Activated effector memory CD4-positive, alpha-beta T cell treated with Interleukin-2 at 50 U/mL for 16 hours (primary cell): ENCODE results near the gene XRCC4.
"Not testable (repeated sequence)": the region's sequence is repeated elsewhere in the genome, so short reads cannot be mapped to it uniquely, and the experiment has no call there.

Source experiments
- DNase-seq: peaks from one replicate; pipeline ENCODE4 v3.0.0-alpha.2; 2020

XRCC4 gene

GRCh38 chr5:83076742-83077661 is at the start of gene XRCC4, which contains the start of gene TMEM167A:
Gene XRCC4, plus strand, starts transcription at chr5:83077547. Its CDS starts 27,373 bp downstream, at chr5:83104920.
Gene TMEM167A, minus strand, starts transcription at chr5:83077394. Its CDS starts 71 bp downstream, at chr5:83077323.
- peak; percentile 90 for DNase-seq

- no peak for DNase-seq
These were observed 47.4 kb upstream of the XRCC4 start for GRCh38 chr5:83029912-83030311.

GRCh38 chr5:83031381-83031780 is 46.0 kb upstream of the XRCC4 start:
- DNase-seq: no peak

GRCh38 chr5:83034036-83034435 is 43.3 kb upstream of the XRCC4 start:
- no peak for DNase-seq

GRCh38 chr5:83034528-83035207 is 42.7 kb upstream of the XRCC4 start:
- DNase-seq: no peak

- no peak for DNase-seq
These were observed 41.8 kb upstream of the XRCC4 start for GRCh38 chr5:83035373-83036100.

GRCh38 chr5:83036991-83037575 is 40.3 kb upstream of the XRCC4 start:
- DNase-seq: no peak

GRCh38 chr5:83038924-83039323 is 38.4 kb upstream of the XRCC4 start:
- DNase-seq: no peak

- no peak for DNase-seq
These were observed 34.8 kb upstream of the XRCC4 start for GRCh38 chr5:83042507-83042906.

- DNase-seq: no peak
These were observed 32.4 kb upstream of the XRCC4 start for GRCh38 chr5:83044926-83045325.

- DNase-seq: no peak
These were observed 29.1 kb upstream of the XRCC4 start for GRCh38 chr5:83048277-83048676.

- DNase-seq: no peak
These were observed 28.5 kb upstream of the XRCC4 start for GRCh38 chr5:83048811-83049210.

- no peak for DNase-seq
These were observed 27.9 kb upstream of the XRCC4 start for GRCh38 chr5:83049370-83049885.

- no peak for DNase-seq
These were observed 26.5 kb upstream of the XRCC4 start for GRCh38 chr5:83050723-83051340.

GRCh38 chr5:83055166-83055565 is 22.2 kb upstream of the XRCC4 start:
- no peak for DNase-seq

- DNase-seq: no peak
These were observed 18.6 kb upstream of the XRCC4 start for GRCh38 chr5:83058726-83059125.

- DNase-seq: no peak
These were observed 18.0 kb upstream of the XRCC4 start for GRCh38 chr5:83059341-83059740.

GRCh38 chr5:83066548-83067110 is 10.7 kb upstream of the XRCC4 start:
- DNase-seq: no peak

GRCh38 chr5:83067377-83067776 is 10.0 kb upstream of the XRCC4 start:
- DNase-seq: not testable (repeated sequence)

GRCh38 chr5:83069096-83069799 is 8.1 kb upstream of the XRCC4 start:
- no peak for DNase-seq
